Measurements from ENCODE around the gene BCL2L2. TPM values are rescaled to one million over a fixed set of nuclear protein-coding genes. Genes with fewer than 3 reads are reported as not detected.

BCL2L2 gene
- total and polyA plus RNA-seq, 12 donors = 16.8 to 44.9 (median 36.4) TPM

- Histone ChIP-seq H3K36me3 (peaks cover 0 to 36% (median 0%) of the 10 kb centered on the region in 9 donors), H3K9me3 (no peaks in the 10 kb centered on the region), H3K27ac (no peak overlapping the region), H3K4me3 (no peak overlapping the region), H3K27me3 (no peaks in the 10 kb centered on the region), H3K4me1 (peaks cover 4 to 51% (median 37%) of the 10 kb centered on the region in 9 donors)
- 86 to 90% methylated on average over 7 of the region's 7 CpGs for WGBS, 2 donors
- no peak for TF ChIP-seq CTCF (IDR thresholded peaks at IDR 0.05)
- DNase-seq (no peak), ATAC-seq (no peak)
- intact Hi-C loops (cut with DNase I) = loop anchor here in 6 of 10 donors (5.0 to 10.0 kb wide), 3 partner anchors 112 to 175 kb away; partner anchors contain the start of gene SLC7A8 (in 1 of the 6)
Observed at GRCh38 chr14:23297096-23297495, 9.5 kb upstream of the BCL2L2 start.

GRCh38 chr14:23297611-23298277 lies 8.9 kb upstream of the BCL2L2 start:
- no peak for TF ChIP-seq CTCF (IDR thresholded peaks at IDR 0.05)
- ATAC-seq (no peak), DNase-seq (no peak)
- H3K27me3 ChIP-seq = no peaks in the 10 kb centered on the region
- intact Hi-C loops (cut with DNase I) = loop anchor here in 6 of 10 donors (5.0 to 10.0 kb wide), 3 partner anchors 113 to 175 kb away; partner anchors contain the start of gene SLC7A8 (in 1 of the 6)
- H3K9me3 ChIP-seq = no peaks in the 10 kb centered on the region
- 77 to 79% methylated on average over 7 of the region's 7 CpGs for WGBS, 2 donors
- peaks cover 4 to 56% (median 39%) of the 10 kb centered on the region in 9 donors for H3K4me1 ChIP-seq
- peaks cover 0 to 36% (median 0%) of the 10 kb centered on the region in 9 donors for H3K36me3 ChIP-seq
- H3K4me3 ChIP-seq = no peak overlapping the region
- peak overlapping the region in 1 of 10 donors; percentile 98 for H3K27ac ChIP-seq

- H3K4me1 ChIP-seq = peaks cover 4 to 58% (median 43%) of the 10 kb centered on the region in 9 donors
- intact Hi-C loops (cut with DNase I) = loop anchor here in 6 of 10 donors (5.0 to 10.0 kb wide), 3 partner anchors 115 to 177 kb away; partner anchors contain the start of gene SLC7A8 (in 1 of the 6)
- no peaks in the 10 kb centered on the region for H3K9me3 ChIP-seq
- ATAC-seq (no peak), DNase-seq (no peak)
- H3K36me3 ChIP-seq = peaks cover 0 to 36% (median 0%) of the 10 kb centered on the region in 9 donors
- H3K27ac ChIP-seq = peak overlapping the region in 9 of 10 donors; percentile 11 to 99 (median 97)
- no peaks in the 10 kb centered on the region for H3K27me3 ChIP-seq
- WGBS, 2 donors = 78 to 84% methylated on average over 2 of the region's 2 CpGs
- TF ChIP-seq CTCF (IDR thresholded peaks at IDR 0.05) = peak in 6 of 9 donors; percentile 18 to 51 (median 35)
- H3K4me3 ChIP-seq = peak overlapping the region in 3 of 10 donors; percentile 75 to 88 (median 83)
Observed at GRCh38 chr14:23299211-23299957, 7.2 kb upstream of the BCL2L2 start.
